ENCODE results near the gene PCNX3.

- TF ChIP-seq CTCF (IDR thresholded peaks at IDR 0.05) (no peak), ZFX (IDR thresholded peaks at IDR 0.05; ENCODE audit: borderline replicate concordance) (no peak)
Measured at GRCh38 chr11:65580031-65580692, 35.4 kb upstream of the PCNX3 start.

Data from 22Rv1 (cell line).